GM19099 (cell line): ENCODE measurements around the gene HEPN1.

Source experiments
- POLR2A ChIP-seq: IDR thresholded peaks from 3 replicates; pipeline ENCODE4 v1.6.1; 2011; ENCODE audit warnings: low read depth; ENCODE audit not compliant: insufficient read length; ENCODE audit errors: extremely low read depth

The HEPN1 gene

DNA sequence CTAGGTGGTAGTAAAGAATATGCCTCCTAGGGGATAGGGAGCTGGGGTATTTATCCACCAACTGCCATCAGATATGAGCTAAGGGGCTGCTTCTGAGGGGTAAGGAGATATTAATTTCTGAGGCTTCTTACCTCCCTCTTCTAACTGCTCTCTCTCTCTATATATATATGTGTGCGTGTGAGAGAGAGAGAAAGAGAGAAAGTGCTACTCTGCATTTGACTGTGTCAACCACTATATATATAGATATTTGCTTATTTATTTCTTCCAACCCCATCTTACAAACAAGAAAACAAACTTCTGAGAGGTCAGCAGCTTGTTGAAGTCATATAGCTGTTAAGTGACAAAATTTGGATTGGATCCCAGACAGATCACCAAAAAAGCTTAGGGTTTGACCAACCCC, 22.7 kb downstream of the HEPN1 start:
- no peak for TF ChIP-seq POLR2A

DNA sequence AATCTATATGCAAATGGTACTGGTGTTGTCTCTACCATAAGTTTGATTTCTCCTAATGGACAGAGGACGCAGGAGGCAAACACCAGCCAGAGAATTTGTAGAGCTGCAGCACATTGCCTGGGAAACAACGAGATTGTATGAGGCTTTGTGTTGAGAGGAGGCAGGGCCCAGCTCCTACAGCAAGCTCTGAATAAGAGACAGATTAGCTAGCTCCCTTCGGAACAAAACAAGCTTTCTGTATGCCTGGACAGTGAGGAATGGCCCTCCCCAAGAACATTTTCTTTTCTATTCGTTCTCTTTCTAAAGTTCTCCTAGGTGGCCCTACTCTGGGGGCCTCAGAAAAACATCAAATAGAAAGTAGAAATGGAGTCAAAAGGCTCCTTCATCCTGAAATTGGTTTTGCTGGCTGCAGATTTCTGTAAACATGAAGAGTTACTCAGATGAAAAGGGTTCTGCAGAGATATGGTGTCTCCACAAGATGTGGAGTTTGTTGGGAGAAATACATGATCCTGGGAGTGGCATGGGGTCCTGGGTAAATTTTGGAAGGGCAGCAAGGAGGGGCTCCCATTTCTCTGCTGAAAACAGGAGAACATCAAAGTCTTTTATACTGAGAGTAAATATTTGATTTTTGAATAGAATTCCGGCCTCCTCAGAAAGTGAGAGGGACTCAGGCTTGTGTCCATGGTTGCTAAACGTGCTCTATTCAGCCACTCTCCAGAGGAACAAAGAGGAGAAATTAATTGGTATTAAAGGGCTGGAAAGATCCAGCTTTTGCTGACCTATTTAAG, 23.6 kb downstream of the HEPN1 start:
- TF ChIP-seq POLR2A = no peak

DNA sequence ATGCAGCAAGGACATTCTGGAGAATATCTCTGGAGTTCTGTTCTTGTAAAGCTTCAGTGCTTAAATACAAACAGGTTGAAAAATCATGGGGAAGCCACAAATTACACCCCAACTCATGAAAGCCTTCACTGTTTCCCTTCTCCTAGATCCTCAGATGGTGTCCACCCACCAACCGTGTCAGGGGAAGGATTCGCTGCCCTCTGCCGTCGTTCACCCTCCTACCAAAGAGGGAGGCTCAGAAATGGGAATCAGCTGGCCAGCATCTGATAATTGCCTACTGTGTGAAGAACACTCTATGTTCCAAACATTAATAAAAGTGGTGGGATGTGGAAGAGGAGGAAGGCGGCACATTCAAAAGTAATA, 24.2 kb downstream of the HEPN1 start:
- no peak for TF ChIP-seq POLR2A

DNA sequence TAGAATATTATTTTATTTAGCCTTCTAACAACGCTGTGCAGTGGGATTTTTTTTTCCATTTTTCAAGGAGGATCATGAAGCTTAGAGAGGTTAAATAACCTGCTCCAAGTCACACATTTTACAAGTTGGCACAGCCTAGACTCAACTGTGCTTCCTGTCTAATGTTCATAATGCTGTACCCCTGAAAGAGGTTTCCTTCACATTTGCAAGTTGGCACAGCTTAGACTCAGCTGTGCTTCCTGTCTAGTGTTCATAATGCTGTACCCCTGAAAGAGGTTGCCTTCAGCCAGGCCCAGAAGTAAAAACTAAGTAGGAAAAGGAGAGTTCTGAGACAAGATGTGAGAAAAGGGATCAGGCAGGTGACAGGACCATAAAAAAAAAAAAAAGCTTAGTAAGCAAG, 24.7 kb downstream of the HEPN1 start:
- no peak for TF ChIP-seq POLR2A

DNA sequence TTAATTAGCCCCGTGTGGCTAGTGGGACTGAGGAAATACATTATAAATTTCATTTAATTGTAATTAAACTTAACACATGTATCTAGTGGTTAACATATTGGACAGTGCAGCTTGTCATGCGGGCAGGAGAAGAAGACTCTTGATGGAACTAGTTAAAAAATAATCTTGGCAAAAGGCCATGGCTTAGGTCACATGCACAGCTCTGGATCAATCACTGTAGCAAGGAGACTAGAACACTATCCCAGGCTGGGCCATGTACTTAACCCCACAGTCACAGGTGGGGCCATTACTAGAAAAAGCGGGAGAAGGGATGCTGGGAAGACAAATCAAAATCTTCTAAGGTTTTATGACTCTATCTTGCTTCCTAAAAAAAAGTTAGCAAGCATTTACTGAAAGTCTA, 25.5 kb downstream of the HEPN1 start:
- no peak for TF ChIP-seq POLR2A

DNA sequence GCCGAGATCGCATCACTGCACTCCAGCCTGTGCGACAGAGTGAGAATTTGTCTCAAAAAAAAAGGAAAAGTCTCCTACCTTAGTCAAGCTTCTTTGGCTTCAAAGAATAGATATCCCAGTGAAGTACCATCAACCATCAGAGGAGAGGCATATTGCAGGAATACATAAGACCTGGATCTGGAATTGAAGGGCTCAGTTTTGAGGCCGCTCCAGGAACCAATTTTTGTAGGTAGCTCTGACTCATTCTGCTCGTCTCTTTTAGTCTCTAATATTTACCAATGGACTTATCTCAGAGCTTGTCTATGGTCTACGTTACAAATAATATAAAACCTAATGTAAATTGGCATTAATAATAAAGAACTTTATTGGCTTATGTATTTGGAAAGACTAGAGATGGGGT, 26.8 kb downstream of the HEPN1 start:
- no peak for TF ChIP-seq POLR2A

DNA sequence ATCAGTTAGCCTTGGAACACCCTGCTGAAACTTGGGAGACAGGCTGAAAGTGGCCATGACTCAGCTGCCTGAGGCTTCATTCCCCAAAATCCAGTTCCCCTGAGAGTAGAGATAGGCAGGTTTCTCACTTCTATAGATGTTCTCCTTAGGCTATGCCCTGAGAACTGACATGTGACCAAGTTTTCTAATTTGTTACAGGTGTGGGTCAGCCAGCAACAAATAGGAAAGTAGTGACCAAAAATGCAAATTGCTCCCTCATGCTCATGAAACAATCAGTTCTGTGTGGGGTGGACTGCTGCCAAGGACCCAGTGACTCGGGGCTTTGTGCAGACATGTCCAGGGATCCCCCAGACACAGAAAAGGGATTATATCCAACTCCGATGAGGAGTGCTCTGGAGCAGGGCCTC, 27.7 kb downstream of the HEPN1 start:
- no peak for TF ChIP-seq POLR2A

DNA sequence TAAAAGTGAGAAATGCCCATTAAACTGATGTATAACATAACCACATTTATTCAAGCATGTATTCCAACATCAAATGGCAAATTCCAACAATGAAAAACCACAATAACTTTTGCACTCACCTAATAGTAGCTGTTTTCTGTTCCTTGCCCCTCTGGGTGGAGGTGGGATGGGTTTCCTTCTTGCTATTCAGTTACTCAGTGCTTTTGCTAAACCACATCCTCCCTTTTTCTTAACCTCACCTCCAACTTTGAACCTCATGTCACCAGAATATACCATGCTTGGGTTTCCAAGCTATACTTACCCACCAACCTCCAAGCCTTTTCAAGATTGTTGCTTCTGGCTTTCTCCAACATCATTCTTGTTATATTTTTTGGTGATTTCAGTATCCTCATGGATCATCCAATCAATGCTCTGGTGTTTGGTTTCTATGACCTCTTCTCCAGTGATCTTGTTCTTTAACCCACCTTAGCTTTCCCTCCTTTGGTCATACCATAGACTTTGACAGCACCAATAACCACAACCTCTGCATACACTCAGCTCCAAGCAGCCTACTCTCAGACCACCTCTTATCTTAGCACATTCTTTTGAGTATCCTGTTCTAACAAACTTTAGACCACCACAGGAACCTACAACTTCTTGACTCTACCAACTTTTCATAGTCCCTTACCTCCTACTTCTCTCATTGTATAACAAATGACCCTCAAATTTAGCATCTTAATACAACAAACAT, 31.7 kb downstream of the HEPN1 start:
- no peak for TF ChIP-seq POLR2A

DNA sequence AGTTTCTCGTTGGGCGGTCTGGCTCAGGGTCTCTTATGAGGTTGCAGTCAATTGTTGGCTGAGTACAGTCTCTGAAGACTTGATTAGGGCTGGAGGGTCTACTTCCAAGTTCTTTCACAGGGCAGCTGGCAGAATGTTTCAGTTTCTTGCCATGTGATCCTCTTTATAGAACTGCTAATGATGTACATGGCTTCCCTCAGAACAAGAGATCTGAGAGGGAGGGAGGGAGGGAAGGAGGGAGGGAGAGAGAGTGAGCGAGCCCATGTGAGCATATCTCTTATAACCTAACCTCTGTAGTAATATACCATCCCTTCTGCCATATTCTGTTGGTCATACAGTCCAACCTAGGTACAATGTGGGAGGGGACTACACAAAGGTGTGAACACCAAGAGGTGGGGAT, 32.3 kb downstream of the HEPN1 start:
- no peak for TF ChIP-seq POLR2A

DNA sequence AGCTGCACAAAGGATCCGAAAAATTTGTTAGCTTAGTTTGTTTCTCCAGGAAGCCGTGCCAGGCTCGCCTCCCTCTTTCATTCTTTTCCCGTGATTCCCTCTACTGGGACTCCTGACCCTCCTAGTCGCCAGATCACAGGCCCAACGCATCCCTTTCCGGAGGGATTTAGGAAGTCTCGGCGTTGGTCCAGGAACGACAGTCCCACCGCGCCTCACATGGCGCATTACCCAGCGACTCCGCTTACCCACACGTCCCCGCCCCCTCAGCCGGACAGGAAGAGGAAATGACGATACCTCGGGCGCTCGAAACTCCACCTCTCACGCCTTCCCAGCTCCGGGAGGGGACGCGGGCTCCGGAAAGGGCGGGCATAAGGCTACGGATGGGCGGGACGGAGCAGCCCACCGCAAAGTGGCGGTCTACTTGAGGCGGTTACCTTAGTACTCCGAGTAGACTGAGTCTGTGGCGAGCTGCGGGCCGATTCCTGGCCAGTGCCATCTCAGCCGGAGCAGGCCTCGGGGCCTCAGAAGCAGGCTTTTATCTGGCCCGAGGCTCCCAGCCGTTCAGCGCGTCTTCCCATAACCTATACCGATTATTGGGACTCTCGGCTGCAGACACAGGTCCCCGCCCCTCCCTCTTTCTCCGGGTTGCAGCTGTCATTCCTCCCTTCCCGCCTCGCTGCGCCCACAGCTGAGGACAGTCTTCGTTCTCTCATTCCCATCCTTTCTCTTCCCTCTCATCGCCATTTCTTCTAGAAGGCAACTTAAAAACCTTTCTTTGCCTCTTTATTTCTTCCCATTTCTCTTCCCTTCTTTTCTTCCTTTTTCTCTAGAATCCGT, 34.9 kb downstream of the HEPN1 start, which contains the start of gene CCDC15:
Gene CCDC15, plus strand, starts transcription at position 450 of the 837 bp plus-strand sequence. CDS start 531 bp downstream, outside the sequence.
- TF ChIP-seq POLR2A = peak; percentile 97

DNA sequence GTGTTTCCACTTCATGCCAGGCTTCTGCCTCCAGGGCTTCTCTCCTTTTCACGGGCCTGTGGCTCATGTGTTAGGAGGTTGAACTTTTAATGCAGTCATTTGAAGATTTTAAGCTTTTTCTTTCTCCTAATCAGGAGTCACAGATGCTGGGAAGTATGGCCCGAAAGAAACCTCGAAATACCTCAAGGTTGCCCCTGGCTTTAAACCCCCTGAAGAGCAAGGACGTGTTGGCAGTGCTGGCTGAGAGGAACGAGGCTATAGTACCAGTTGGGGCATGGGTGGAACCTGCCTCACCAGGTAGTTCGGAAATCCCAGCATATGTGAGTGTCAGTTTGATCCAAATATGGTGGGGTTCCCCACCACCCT, 35.5 kb downstream of the HEPN1 start:
- no peak for TF ChIP-seq POLR2A

DNA sequence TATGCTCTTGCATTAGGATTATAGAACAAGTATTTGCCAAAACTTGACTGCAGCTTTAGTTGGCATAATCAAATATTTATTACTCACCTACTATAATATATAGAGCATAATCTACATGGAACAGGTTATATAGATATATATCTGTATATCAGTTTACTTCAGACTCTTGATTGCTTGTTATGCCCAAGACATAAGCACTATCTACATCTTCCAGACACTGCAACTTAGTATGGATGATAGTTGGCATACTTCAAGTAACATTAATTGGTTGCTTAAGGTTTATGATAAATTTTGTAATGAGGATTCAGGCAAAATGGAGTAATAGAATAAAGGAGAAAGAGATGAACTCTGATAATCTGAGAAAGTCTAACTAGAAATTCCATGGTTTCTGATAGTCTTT, 36.0 kb downstream of the HEPN1 start:
- no peak for TF ChIP-seq POLR2A

DNA sequence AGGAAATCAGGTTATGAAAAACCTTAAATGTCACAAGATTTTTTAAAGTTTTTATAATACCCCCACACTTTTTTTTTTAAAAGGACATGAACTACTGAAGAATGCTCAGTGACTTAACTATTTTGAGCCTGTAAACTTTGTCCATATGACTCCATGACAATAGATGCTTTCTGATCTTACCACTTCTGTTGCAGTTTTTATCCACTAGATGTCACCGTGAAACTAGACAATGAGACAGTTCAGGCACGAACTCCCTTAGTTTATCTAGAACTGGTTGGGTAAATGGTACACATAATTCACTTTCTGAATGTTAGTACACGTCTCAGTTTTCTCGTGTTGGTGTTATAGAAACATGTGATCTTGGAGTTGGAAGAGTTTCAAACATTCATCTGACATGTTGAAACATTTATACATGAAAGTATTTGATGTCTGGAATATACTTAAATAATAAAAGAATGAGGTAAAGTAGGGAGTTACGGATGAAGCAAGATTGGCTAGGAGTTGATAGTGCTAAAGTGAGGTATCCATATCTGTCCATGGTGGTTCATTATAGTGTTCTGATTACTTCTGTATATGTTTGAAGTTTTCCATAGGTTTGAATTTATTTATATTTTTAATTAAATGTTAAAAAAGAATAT, 43.0 kb downstream of the HEPN1 start:
- no peak for TF ChIP-seq POLR2A
